GM19239 (cell line): Measurements from ENCODE around the gene SPATA18.
"Not testable (repeated sequence)": the region's sequence is repeated elsewhere in the genome, so short reads cannot be mapped to it uniquely, and the experiment has no call there.

ENCODE experiments used
- DNase-seq: peaks from one replicate; pipeline ENCODE4 v3.0.0; 2011; ENCODE audit warnings: low spot score; ENCODE audit not compliant: insufficient read length
- FAIRE-seq: peaks from 2 replicates; lab custom pipeline; 2011; peaks lifted over from hg19 to GRCh38; lab: Jason Lieb, UNC

Gene SPATA18

DNA sequence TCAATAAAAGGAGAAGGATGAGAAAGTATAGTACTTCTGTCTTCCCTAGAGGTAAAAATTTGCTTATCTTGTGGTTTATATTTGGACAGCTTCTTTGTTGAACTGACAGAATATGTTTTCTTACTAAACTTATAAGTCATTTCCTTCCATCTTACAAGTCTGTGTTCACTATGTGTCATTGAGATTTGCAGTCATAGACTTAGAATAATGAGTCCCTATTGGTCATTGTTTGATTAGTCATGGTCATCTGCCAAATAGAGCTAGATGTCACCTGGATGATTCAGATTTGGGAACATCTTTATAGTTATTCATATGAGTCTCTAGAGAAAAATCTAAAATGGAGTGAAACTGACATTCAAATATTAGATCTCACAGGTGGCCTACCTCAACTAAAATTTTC lies 51.5 kb downstream of the SPATA18 start:
- FAIRE-seq (no peak), DNase-seq (no peak)

GRCh38 chr4:52103319-52103718 lies 52.2 kb downstream of the SPATA18 start:
- FAIRE-seq (no peak), DNase-seq (no peak)

DNA sequence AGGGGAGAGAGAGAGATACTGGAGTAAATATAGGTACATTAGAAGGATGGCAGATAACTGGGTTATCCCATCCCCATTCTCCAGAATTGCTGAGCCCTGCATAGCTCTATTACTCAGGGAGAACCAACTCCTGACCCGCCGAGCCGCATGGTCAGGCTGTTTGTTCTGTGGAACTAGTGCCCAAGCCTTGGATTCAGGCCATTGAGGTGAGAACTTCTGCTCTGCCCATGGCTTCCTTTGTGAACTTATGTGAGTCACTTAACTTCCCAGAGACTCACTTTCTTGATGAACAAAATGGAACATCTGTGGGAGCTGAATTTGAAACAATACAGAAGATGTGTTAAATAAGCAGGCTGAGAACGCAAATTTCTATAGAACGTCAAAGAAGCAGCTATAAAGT lies 54.2 kb downstream of the SPATA18 start:
- FAIRE-seq (no peak), DNase-seq (no peak)

GRCh38 chr4:52106191-52106590 lies 55.1 kb downstream of the SPATA18 start:
- DNase-seq (no peak), FAIRE-seq (no peak)

- no peak for FAIRE-seq
- DNase-seq = no peak
Measured at GRCh38 chr4:52106660-52107059, 55.6 kb downstream of the SPATA18 start.

GRCh38 chr4:52107336-52107735 lies 56.2 kb downstream of the SPATA18 start:
- FAIRE-seq = no peak

DNA sequence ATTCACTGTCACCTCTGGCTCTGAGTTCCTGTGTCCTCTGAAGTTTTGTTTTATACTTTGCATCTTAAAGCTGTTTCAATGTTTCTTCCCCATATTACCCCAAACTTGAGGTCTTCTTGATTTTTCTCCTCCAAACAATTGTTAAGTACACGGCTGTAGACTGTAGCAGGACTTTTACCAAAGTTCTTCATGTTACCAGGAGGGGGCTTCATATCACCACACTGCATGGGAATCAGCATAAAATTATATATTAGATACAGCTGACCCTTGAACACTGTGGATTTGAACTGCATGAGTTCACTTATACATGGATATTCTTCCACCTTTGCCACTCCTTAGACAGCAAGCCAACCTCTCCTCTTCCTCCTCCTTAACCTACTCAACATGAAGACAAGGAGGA lies 56.6 kb downstream of the SPATA18 start:
- DNase-seq (no peak), FAIRE-seq (no peak)

More at GRCh38 chr4:52107336-52107735, 56.2 kb downstream of the SPATA18 start:
- DNase-seq = no peak

DNA sequence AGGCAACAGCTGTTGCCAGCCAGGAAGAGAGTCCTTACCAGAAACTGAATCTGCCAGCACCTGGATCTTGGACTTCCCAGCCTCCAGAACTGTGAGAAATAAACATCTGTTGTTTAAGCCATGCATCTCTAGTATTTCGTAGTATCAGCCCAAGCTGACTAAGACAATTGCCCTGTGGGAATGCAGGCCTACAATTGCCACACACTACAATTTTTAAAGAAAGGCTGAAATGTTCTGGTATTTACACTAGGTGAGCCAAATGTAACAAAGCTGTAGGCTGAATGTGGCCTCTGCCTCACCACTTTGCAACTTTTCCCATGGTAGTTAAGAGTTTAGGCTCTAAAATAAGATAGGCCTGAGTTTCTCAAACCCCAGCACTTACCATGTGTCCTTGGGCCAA lies 59.1 kb downstream of the SPATA18 start:
- DNase-seq = no peak
- FAIRE-seq = no peak

DNA sequence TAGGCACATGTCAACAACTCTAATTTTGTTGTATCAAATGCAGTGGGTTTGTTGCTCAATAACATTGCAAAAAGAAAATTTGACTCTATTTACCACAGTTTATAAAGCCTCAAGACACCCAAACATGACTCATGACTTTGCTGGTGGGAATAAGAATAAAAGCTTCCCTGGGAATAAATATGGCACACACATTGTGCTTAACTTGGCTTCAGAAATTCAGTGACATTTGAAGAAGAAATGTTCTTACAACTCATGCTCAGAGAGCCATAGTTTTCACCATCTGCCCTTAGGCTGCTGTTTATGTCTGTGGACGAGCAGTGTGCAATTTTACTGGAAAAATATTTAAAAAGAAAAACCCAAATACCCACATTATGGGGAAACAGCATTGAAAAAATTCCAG lies 60.9 kb downstream of the SPATA18 start:
- FAIRE-seq = no peak
- no peak for DNase-seq

DNA sequence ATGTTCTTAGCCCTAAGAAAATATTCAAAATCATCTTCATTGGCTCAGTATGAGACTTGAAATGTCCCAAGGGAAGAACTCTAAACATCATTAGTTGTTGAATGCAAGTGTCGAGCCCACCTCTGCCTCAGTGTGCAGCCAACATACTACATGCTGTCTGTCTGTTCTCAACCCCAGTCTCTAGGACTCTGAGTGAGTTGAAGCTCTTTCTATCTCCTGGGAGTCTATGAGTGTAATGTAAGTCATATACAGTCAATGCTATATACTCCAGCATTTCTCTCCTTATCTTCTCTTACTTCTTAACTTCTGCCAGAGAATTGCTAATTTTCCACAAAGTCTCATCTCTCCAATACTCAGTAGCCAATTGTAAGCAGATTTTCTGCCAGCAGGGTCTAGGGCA lies 61.3 kb downstream of the SPATA18 start:
- FAIRE-seq = no peak
- no peak for DNase-seq

- FAIRE-seq = no peak
Measured at GRCh38 chr4:52116641-52117040, 65.5 kb downstream of the SPATA18 start.

DNA sequence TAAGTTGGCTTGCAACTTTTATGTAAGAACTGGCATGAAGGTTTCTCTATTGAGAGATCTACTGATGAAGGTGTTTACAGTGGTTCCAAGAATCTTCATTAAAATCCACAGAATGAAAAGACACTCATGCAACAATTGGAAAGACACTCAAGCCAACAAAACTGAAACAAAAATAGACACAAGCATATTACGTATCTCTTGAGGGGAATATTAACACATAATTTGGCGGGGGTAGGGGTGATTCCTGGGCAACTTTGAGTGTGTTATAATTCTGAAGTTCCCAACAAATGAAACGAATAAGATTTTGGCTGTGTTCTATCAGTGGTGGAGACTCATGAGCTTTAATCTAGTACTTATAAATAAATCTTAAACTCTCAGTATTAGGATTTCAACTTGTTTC lies 75.1 kb downstream of the SPATA18 start:
- FAIRE-seq = no peak
- DNase-seq = no peak

More at GRCh38 chr4:52116641-52117040, 65.5 kb downstream of the SPATA18 start:
- DNase-seq = no peak

DNA sequence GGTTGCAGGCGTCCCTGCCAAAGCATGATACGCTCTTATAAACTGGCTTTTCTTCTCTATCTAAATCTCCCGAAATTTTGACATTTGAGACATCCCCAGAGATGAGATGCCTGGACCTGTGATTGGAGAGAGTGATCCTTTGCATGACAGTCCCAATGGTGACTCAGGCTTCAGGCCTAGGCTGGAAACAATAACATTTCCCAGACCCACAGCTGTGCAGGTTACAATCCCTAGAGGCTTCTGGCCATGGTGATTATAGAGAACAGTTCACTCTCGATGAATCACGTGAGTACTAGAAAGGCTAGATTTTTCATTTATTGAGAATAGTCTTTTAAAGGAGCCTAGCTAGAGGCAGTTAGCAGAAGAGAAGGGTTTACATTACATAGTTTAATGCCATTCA lies 75.9 kb downstream of the SPATA18 start:
- DNase-seq = no peak
- FAIRE-seq = no peak

DNA sequence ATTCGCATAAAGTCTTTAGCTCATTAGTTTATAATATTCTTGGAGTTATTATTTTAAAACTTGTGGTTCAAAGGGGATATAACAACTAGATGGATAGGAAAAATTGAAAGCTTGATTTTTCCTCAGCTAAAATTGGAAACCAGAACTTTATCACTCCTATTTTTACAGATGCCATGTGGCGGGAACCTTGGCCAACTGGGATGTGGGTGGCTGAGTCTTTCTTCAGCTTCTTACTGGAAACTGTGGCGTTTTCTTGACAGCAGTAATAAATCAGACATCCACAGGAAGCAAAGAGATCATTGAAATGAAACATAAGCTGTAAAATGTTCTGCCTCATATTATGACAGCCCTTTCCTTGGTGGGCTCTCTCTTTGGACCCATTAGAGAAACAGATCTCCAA lies 84.1 kb downstream of the SPATA18 start:
- FAIRE-seq (no peak), DNase-seq (no peak)

- DNase-seq, FAIRE-seq: not testable (repeated sequence)
Measured at GRCh38 chr4:52137152-52137551, 86.0 kb downstream of the SPATA18 start.

- no peak for DNase-seq
- no peak for FAIRE-seq
Measured at GRCh38 chr4:52142816-52143215, 91.7 kb downstream of the SPATA18 start.

GRCh38 chr4:52143815-52144214 lies 92.7 kb downstream of the SPATA18 start:
- DNase-seq (no peak), FAIRE-seq (no peak)

DNA sequence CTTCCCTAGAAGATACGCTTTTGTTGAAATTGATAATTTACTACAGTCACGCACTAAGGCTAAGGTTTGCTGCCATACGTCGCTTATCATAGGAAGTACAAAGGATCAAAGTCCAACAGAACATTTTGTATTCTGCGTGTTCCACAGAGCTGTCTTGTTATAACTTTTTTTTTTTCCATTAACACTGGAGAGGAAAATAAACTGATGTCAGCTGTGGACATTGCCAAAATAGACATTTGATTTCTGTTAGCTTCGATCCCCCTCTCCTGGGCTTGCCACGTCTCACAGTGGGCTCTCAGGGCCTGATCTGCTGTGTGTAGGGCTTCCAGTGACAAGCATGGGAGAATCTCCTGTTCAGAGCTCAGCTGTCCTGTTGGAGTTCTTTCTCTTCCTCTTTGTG lies 93.3 kb downstream of the SPATA18 start:
- DNase-seq (no peak), FAIRE-seq (no peak)
